Hepatocyte (in vitro differentiated cells): ENCODE results near the gene INTU.

Source experiments
- EZH2 ChIP-seq: fragments of 200-600 bp; sonication (generic); IDR thresholded peaks from 2 replicates; pipeline ENCODE4 v1.6.1; 2016; ENCODE audit warnings: antibody characterized with exemption, mild to moderate bottlenecking, borderline replicate concordance
- EZH2phosphoT487 ChIP-seq: fragments of 200-600 bp; sonication (generic); IDR thresholded peaks from one replicate; pipeline ENCODE4 v1.6.1; 2018; ENCODE audit warnings: antibody characterized with exemption, mild to moderate bottlenecking, low read depth, moderate library complexity; ENCODE audit not compliant: unreplicated experiment, severe bottlenecking
- TF ChIP-seq, protein P1 (sequence below): fragments of 200-600 bp; sonication (generic); IDR thresholded peaks from 2 replicates; pipeline ENCODE4 v1.5.1; 2016; ENCODE audit warnings: antibody characterized with exemption, mild to moderate bottlenecking; ENCODE audit not compliant: poor library complexity

DNA sequence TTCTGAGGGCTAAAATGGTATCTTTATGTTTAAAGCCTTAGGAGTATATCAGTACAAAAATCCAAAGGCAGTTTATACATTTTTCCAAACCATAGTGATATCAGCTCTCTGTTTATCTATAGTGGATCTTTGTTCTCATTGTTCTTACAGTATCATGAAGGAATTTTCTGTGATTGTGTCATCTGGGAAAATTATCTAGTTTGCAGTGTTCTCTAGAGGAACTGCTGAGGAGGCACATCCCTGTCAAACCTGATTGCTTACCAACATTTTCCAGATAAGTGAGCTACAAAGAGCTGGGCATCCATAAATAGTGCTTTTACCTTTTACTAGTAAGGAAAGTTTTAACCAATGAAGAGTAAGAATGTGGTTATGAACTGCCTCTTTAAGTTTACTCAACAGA is 52.5 kb downstream of the INTU start:
- TF ChIP-seq, protein P1, sequence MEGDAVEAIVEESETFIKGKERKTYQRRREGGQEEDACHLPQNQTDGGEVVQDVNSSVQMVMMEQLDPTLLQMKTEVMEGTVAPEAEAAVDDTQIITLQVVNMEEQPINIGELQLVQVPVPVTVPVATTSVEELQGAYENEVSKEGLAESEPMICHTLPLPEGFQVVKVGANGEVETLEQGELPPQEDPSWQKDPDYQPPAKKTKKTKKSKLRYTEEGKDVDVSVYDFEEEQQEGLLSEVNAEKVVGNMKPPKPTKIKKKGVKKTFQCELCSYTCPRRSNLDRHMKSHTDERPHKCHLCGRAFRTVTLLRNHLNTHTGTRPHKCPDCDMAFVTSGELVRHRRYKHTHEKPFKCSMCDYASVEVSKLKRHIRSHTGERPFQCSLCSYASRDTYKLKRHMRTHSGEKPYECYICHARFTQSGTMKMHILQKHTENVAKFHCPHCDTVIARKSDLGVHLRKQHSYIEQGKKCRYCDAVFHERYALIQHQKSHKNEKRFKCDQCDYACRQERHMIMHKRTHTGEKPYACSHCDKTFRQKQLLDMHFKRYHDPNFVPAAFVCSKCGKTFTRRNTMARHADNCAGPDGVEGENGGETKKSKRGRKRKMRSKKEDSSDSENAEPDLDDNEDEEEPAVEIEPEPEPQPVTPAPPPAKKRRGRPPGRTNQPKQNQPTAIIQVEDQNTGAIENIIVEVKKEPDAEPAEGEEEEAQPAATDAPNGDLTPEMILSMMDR, result no peak
- no peak for TF ChIP-seq EZH2phosphoT487
- no peak for TF ChIP-seq EZH2
